ENCODE data around the gene SMIM35.

SMIM35 gene

GRCh38 chr11:118109231-118109630, 22.5 kb upstream of the SMIM35 start:
- Histone ChIP-seq H3K4me2 (ENCODE audit: low read depth, low read length, poor library complexity, severe bottlenecking) (no peak overlapping the region), H3K9me2 (replicated peaks; ENCODE audit: insufficient read depth, low read length) (no peaks in the 10 kb centered on the region), H3K79me2 (ENCODE audit: insufficient read depth, low read length) (no peaks in the 10 kb centered on the region), H3K36me3 (ENCODE audit: low read length) (no peaks in the 10 kb centered on the region), H4K20me1 (ENCODE audit: low read depth, low read length) (no peaks in the 10 kb centered on the region), H3F3A (ENCODE audit: insufficient read depth) (no peaks in the 10 kb centered on the region), H3K4me3 (ENCODE audit: insufficient read depth, low read length, poor library complexity, severe bottlenecking) (no peak overlapping the region), H2AFZ (ENCODE audit: low read depth, low read length, severe bottlenecking) (no peak overlapping the region), H3K9me3 (ENCODE audit: insufficient read depth, low read length) (no peaks in the 10 kb centered on the region), H3K27me3 (ENCODE audit: low read length) (no peaks in the 10 kb centered on the region; the same call in none of the 2 replicates), H3K27ac (ENCODE audit: low read depth, low read length) (no peak overlapping the region), H3K9ac (ENCODE audit: low read length) (no peak overlapping the region)
- TF ChIP-seq EZH2phosphoT487 (conservative IDR thresholded peaks at IDR 0.05; ENCODE audit: low read length) (no peak), CTCF (IDR thresholded peaks at IDR 0.05; ENCODE audit: insufficient read depth, low read length, poor library complexity, severe bottlenecking) (no peak)

- H3K9me2 ChIP-seq (replicated peaks; ENCODE audit: insufficient read depth, low read length) = no peaks in the 10 kb centered on the region
- no peak overlapping the region for H2AFZ ChIP-seq (ENCODE audit: low read depth, low read length, severe bottlenecking)
- H4K20me1 ChIP-seq (ENCODE audit: low read depth, low read length) = no peaks in the 10 kb centered on the region
- H3K9me3 ChIP-seq (ENCODE audit: insufficient read depth, low read length) = no peaks in the 10 kb centered on the region
- no peak overlapping the region for H3K27ac ChIP-seq (ENCODE audit: low read depth, low read length)
- no peak overlapping the region for H3K9ac ChIP-seq (ENCODE audit: low read length)
- no peaks in the 10 kb centered on the region for H3K79me2 ChIP-seq (ENCODE audit: insufficient read depth, low read length)
- H3K27me3 ChIP-seq (ENCODE audit: low read length) = no peaks in the 10 kb centered on the region; the same call in none of the 2 replicates
- no peak overlapping the region for H3K4me2 ChIP-seq (ENCODE audit: low read depth, low read length, poor library complexity, severe bottlenecking)
- no peaks in the 10 kb centered on the region for H3K36me3 ChIP-seq (ENCODE audit: low read length)
- no peaks in the 10 kb centered on the region for H3F3A ChIP-seq (ENCODE audit: insufficient read depth)
- TF ChIP-seq EZH2phosphoT487 (conservative IDR thresholded peaks at IDR 0.05; ENCODE audit: low read length) (no peak), CTCF (IDR thresholded peaks at IDR 0.05; ENCODE audit: insufficient read depth, low read length, poor library complexity, severe bottlenecking) (no peak)
- H3K4me3 ChIP-seq (ENCODE audit: insufficient read depth, low read length, poor library complexity, severe bottlenecking) = no peak overlapping the region
Observed at GRCh38 chr11:118108513-118108912, 21.8 kb upstream of the SMIM35 start.

GRCh38 chr11:118106789-118107335, 20.1 kb upstream of the SMIM35 start:
- no peaks in the 10 kb centered on the region for H3K79me2 ChIP-seq (ENCODE audit: insufficient read depth, low read length)
- H3F3A ChIP-seq (ENCODE audit: insufficient read depth) = no peaks in the 10 kb centered on the region
- H3K27ac ChIP-seq (ENCODE audit: low read depth, low read length) = no peak overlapping the region
- no peaks in the 10 kb centered on the region for H4K20me1 ChIP-seq (ENCODE audit: low read depth, low read length)
- H3K9ac ChIP-seq (ENCODE audit: low read length) = no peak overlapping the region
- H3K9me2 ChIP-seq (replicated peaks; ENCODE audit: insufficient read depth, low read length) = no peaks in the 10 kb centered on the region
- no peak overlapping the region for H3K4me2 ChIP-seq (ENCODE audit: low read depth, low read length, poor library complexity, severe bottlenecking)
- no peaks in the 10 kb centered on the region; the same call in none of the 2 replicates for H3K27me3 ChIP-seq (ENCODE audit: low read length)
- no peak for TF ChIP-seq CTCF (IDR thresholded peaks at IDR 0.05; ENCODE audit: insufficient read depth, low read length, poor library complexity, severe bottlenecking)
- no peak for TF ChIP-seq EZH2phosphoT487 (conservative IDR thresholded peaks at IDR 0.05; ENCODE audit: low read length)
- H3K36me3 ChIP-seq (ENCODE audit: low read length) = no peaks in the 10 kb centered on the region
- H2AFZ ChIP-seq (ENCODE audit: low read depth, low read length, severe bottlenecking) = no peak overlapping the region
- no peaks in the 10 kb centered on the region for H3K9me3 ChIP-seq (ENCODE audit: insufficient read depth, low read length)
- no peak overlapping the region for H3K4me3 ChIP-seq (ENCODE audit: insufficient read depth, low read length, poor library complexity, severe bottlenecking)

Data from SU-DHL-6 (cell line).